ENCODE measurements around the gene SEPSECS.

DNA sequence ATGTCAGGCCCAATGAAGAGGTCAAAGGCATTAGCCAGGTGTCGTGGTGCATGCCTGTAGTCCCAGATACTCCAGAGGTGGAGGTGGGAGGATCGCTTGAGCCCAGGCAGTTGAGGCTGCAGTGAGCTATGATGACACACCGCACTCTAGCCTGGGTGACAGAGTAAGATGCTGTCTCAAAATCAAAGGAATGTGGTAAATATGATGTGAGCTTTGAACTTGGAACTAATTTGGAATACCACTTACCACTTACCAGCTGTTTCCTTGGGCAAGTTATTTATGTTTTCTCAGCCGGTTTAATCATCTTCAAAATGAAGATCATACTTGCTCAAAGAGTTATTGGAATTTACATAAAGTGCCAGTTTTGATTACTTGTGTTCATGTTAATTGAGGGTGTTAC is 23.8 kb upstream of the SEPSECS start:
- TF ChIP-seq, protein P1, sequence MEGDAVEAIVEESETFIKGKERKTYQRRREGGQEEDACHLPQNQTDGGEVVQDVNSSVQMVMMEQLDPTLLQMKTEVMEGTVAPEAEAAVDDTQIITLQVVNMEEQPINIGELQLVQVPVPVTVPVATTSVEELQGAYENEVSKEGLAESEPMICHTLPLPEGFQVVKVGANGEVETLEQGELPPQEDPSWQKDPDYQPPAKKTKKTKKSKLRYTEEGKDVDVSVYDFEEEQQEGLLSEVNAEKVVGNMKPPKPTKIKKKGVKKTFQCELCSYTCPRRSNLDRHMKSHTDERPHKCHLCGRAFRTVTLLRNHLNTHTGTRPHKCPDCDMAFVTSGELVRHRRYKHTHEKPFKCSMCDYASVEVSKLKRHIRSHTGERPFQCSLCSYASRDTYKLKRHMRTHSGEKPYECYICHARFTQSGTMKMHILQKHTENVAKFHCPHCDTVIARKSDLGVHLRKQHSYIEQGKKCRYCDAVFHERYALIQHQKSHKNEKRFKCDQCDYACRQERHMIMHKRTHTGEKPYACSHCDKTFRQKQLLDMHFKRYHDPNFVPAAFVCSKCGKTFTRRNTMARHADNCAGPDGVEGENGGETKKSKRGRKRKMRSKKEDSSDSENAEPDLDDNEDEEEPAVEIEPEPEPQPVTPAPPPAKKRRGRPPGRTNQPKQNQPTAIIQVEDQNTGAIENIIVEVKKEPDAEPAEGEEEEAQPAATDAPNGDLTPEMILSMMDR (conservative IDR thresholded peaks at IDR 0.05; ENCODE audit: low read depth in 2 of 2): no peak
- no peak for TF ChIP-seq JUNB (IDR thresholded peaks at IDR 0.05; ENCODE audit: unreplicated experiment)
- TF ChIP-seq EZH2 (IDR thresholded peaks at IDR 0.05; ENCODE audit: low read depth, unreplicated experiment): no peak
- TF ChIP-seq CREB1 (CRISPR knock-in tag; IDR thresholded peaks at IDR 0.05; ENCODE audit: low read depth): no peak
- no peak for TF ChIP-seq POLR2AphosphoS5 (IDR thresholded peaks at IDR 0.05; ENCODE audit: low read depth)
- TF ChIP-seq ETS1 (IDR thresholded peaks at IDR 0.05): no peak
- TF ChIP-seq, protein P2, sequence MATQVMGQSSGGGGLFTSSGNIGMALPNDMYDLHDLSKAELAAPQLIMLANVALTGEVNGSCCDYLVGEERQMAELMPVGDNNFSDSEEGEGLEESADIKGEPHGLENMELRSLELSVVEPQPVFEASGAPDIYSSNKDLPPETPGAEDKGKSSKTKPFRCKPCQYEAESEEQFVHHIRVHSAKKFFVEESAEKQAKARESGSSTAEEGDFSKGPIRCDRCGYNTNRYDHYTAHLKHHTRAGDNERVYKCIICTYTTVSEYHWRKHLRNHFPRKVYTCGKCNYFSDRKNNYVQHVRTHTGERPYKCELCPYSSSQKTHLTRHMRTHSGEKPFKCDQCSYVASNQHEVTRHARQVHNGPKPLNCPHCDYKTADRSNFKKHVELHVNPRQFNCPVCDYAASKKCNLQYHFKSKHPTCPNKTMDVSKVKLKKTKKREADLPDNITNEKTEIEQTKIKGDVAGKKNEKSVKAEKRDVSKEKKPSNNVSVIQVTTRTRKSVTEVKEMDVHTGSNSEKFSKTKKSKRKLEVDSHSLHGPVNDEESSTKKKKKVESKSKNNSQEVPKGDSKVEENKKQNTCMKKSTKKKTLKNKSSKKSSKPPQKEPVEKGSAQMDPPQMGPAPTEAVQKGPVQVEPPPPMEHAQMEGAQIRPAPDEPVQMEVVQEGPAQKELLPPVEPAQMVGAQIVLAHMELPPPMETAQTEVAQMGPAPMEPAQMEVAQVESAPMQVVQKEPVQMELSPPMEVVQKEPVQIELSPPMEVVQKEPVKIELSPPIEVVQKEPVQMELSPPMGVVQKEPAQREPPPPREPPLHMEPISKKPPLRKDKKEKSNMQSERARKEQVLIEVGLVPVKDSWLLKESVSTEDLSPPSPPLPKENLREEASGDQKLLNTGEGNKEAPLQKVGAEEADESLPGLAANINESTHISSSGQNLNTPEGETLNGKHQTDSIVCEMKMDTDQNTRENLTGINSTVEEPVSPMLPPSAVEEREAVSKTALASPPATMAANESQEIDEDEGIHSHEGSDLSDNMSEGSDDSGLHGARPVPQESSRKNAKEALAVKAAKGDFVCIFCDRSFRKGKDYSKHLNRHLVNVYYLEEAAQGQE (IDR thresholded peaks at IDR 0.05; ENCODE audit: unreplicated experiment): no peak
- TF ChIP-seq ZNF114 (CRISPR knock-in tag; IDR thresholded peaks at IDR 0.05): no peak
- no peak for TF ChIP-seq EZH2phosphoT487 (IDR thresholded peaks at IDR 0.05; ENCODE audit: unreplicated experiment)
